Neural cell (in vitro differentiated cells): ENCODE data around the gene AGK. TPM values are rescaled to one million over a fixed set of nuclear protein-coding genes. Genes with fewer than 3 reads are reported as not detected.

ENCODE experiments used
- H2AFZ ChIP-seq: fragments of 200-600, 300-800 bp; sonication (generic), shearing (Covaris generic); 2 replicates; pipeline ENCODE4 v1.6.0; 2014; ENCODE audit warnings: low read depth, mild to moderate bottlenecking, antibody characterized with exemption, low read length, moderate library complexity
- H3F3A ChIP-seq: fragments of 200-600 bp; shearing (Covaris generic); 2 replicates; pipeline ENCODE4 v1.6.1; 2016; ENCODE audit warnings: mild to moderate bottlenecking, moderate library complexity, mixed read lengths, antibody characterized with exemption, low read length; ENCODE audit not compliant: insufficient read depth, poor library complexity, severe bottlenecking
- H3K27ac ChIP-seq: fragments of 200-600, 300-800 bp; sonication (generic), shearing (Covaris generic); 2 replicates; pipeline ENCODE4 v1.5.1; 2014; ENCODE audit warnings: mild to moderate bottlenecking, low read length, moderate library complexity
- H3K27me3 ChIP-seq: fragments of 300-800, 200-600 bp; sonication (generic), shearing (Covaris generic); 2 replicates; pipeline ENCODE4 v1.6.0; 2014; ENCODE audit warnings: mild to moderate bottlenecking, low read depth, low read length, moderate library complexity; ENCODE audit not compliant: insufficient read depth
- H3K36me3 ChIP-seq: fragments of 300-800, 200-600 bp; sonication (generic), shearing (Covaris generic); 2 replicates; pipeline ENCODE4 v1.5.1; 2014; ENCODE audit warnings: mild to moderate bottlenecking, antibody characterized with exemption, low read length, moderate library complexity; ENCODE audit not compliant: insufficient read depth
- H3K4me2 ChIP-seq: fragments of 300-800, 200-600 bp; sonication (generic), shearing (Covaris generic); 2 replicates; pipeline ENCODE4 v1.6.0; 2014; ENCODE audit warnings: mild to moderate bottlenecking, low read length
- H3K4me3 ChIP-seq: fragments of 300-800, 200-600 bp; sonication (generic), shearing (Covaris generic); 2 replicates; pipeline ENCODE4 v1.5.1; 2014; ENCODE audit warnings: mild to moderate bottlenecking, low read length, moderate library complexity
- H3K79me2 ChIP-seq: fragments of 200-600 bp; shearing (Covaris generic); replicated peaks from 2 replicates; pipeline ENCODE4 v1.6.0; 2014; ENCODE audit warnings: mild to moderate bottlenecking, low read length, moderate library complexity; ENCODE audit not compliant: insufficient read depth
- H3K9ac ChIP-seq: fragments of 300-800, 200-600 bp; sonication (generic), shearing (Covaris generic); 2 replicates; pipeline ENCODE4 v1.6.1; 2016; ENCODE audit warnings: mild to moderate bottlenecking, low read length, mixed read lengths
- H3K9me2 ChIP-seq: fragments of 200-600 bp; shearing (Covaris generic); 2 replicates; pipeline ENCODE4 v1.6.1; 2016; ENCODE audit warnings: mild to moderate bottlenecking, low read length, mixed read lengths; ENCODE audit not compliant: insufficient read depth
- H3K9me3 ChIP-seq: fragments of 200-600, 300-800 bp; sonication (generic), shearing (Covaris generic); 2 replicates; pipeline ENCODE4 v1.6.1; 2016; ENCODE audit warnings: mild to moderate bottlenecking, mixed run types, low read length, moderate library complexity, mixed read lengths
- H4K20me1 ChIP-seq: fragments of 200-600 bp; shearing (Covaris generic); 2 replicates; pipeline ENCODE4 v1.6.1; 2016; ENCODE audit warnings: mild to moderate bottlenecking, mixed run types; ENCODE audit not compliant: insufficient read depth
- EP300 ChIP-seq: fragments of 450-650 bp; conservative IDR thresholded peaks from 2 replicates; pipeline ENCODE4 v1.6.1; 2014; ENCODE audit warnings: antibody characterized with exemption, mild to moderate bottlenecking, moderate library complexity; ENCODE audit not compliant: poor library complexity, severe bottlenecking
- EZH2 ChIP-seq: fragments of 200-600, 300-800 bp; shearing (Covaris generic), sonication (generic); IDR thresholded peaks from 2 replicates; pipeline ENCODE4 v1.6.1; 2014; ENCODE audit warnings: antibody characterized with exemption, low read length, borderline replicate concordance, mild to moderate bottlenecking; ENCODE audit not compliant: insufficient read depth, poor library complexity, severe bottlenecking
- MXI1 ChIP-seq: fragments of 450-650 bp; conservative IDR thresholded peaks from 2 replicates; pipeline ENCODE4 v1.6.1; 2014; ENCODE audit warnings: antibody characterized with exemption, mild to moderate bottlenecking; ENCODE audit not compliant: poor library complexity, severe bottlenecking
- POLR2AphosphoS5 ChIP-seq: IDR thresholded peaks from 2 replicates; pipeline ENCODE4 v1.6.1; 2012
- RAD21 ChIP-seq: fragments of 450-650 bp; conservative IDR thresholded peaks from 2 replicates; pipeline ENCODE4 v1.6.1; 2014; ENCODE audit warnings: antibody characterized with exemption, mild to moderate bottlenecking, moderate library complexity
- SMC3 ChIP-seq: fragments of 450-650 bp; conservative IDR thresholded peaks from 2 replicates; pipeline ENCODE4 v1.6.1; 2014; ENCODE audit warnings: antibody characterized with exemption, mild to moderate bottlenecking, moderate library complexity; ENCODE audit not compliant: poor library complexity
- TAF1 ChIP-seq: IDR thresholded peaks from 2 replicates; pipeline ENCODE4 v1.6.1; 2012; ENCODE audit warnings: low read depth
- polyA plus RNA-seq: library from polyadenylated mRNA; depleted of rRNA; stranded (reverse); fragments of >200 nt; gene quantifications from 2 replicates; pipeline ENCODE4 v1.2.3, GENCODE V29; 2014
- TF ChIP-seq, protein P1 (sequence below): IDR thresholded peaks from 2 replicates; pipeline ENCODE4 v1.6.1; 2012; ENCODE audit warnings: borderline replicate concordance
- TF ChIP-seq, protein P2 (sequence below): fragments of 450-650 bp; IDR thresholded peaks from 2 replicates; pipeline ENCODE4 v1.5.1; 2014; ENCODE audit warnings: antibody characterized with exemption, mild to moderate bottlenecking, moderate library complexity; ENCODE audit not compliant: poor library complexity, severe bottlenecking

Gene AGK
- polyA plus RNA-seq, 1 donor from 2014 or later: 59.8 TPM

DNA sequence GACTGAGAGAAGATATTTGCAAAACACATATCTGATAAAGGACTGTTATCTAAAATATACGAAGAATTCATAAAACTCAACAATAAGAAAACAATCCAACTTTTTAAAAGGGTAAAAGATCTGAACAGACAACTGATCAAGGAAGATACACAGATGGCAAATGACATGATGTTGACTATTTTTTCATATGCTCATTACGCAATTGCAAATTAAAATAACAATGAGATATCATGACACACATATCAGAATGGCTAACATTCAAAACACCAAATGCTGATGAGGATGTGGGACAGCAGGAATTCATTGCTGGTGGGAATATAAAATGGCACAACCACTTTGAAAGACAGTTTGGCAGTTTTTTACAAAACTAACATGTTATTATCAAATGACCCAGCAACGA is 141.9 kb downstream of the AGK start:
- Histone ChIP-seq H4K20me1 (no peaks in the 10 kb centered on the region), H3K79me2 (peaks cover 36% of the 10 kb centered on the region), H3F3A (no peaks in the 10 kb centered on the region)

DNA sequence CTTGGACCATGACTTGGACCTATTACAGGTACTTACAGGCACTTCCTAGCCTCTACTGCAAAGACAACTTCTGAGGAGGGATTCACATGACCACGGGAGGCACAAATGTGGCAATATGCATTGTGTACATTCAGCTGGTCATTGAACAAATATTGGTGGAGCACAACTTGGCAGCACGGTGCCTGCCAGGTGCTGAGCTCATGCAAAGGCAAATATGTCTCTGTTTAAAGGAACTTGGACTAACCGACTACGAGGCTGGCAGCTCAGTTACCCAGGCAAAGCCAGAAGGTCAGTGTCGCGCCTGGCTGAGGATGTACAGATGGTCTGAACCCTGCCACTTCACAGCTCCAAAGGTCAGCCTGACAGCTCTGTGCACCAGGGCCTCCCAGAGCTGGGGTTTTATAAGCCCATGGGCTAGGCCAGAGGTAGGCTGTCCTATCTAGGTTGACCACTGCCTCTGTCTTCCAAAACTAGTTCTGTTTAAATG is 144.6 kb downstream of the AGK start:
- no peak overlapping the region for H2AFZ ChIP-seq
- no peaks in the 10 kb centered on the region for H4K20me1 ChIP-seq
- no peaks in the 10 kb centered on the region for H3K9me2 ChIP-seq
- no peaks in the 10 kb centered on the region for H3K9me3 ChIP-seq
- no peak overlapping the region for H3K27ac ChIP-seq
- no peak overlapping the region for H3K4me3 ChIP-seq
- H3K27me3 ChIP-seq: no peaks in the 10 kb centered on the region
- TF ChIP-seq POLR2AphosphoS5: no peak
- TF ChIP-seq EP300: no peak
- TF ChIP-seq, protein P1, sequence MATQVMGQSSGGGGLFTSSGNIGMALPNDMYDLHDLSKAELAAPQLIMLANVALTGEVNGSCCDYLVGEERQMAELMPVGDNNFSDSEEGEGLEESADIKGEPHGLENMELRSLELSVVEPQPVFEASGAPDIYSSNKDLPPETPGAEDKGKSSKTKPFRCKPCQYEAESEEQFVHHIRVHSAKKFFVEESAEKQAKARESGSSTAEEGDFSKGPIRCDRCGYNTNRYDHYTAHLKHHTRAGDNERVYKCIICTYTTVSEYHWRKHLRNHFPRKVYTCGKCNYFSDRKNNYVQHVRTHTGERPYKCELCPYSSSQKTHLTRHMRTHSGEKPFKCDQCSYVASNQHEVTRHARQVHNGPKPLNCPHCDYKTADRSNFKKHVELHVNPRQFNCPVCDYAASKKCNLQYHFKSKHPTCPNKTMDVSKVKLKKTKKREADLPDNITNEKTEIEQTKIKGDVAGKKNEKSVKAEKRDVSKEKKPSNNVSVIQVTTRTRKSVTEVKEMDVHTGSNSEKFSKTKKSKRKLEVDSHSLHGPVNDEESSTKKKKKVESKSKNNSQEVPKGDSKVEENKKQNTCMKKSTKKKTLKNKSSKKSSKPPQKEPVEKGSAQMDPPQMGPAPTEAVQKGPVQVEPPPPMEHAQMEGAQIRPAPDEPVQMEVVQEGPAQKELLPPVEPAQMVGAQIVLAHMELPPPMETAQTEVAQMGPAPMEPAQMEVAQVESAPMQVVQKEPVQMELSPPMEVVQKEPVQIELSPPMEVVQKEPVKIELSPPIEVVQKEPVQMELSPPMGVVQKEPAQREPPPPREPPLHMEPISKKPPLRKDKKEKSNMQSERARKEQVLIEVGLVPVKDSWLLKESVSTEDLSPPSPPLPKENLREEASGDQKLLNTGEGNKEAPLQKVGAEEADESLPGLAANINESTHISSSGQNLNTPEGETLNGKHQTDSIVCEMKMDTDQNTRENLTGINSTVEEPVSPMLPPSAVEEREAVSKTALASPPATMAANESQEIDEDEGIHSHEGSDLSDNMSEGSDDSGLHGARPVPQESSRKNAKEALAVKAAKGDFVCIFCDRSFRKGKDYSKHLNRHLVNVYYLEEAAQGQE: no peak
- no peak for TF ChIP-seq MXI1
- no peak for TF ChIP-seq EZH2
- TF ChIP-seq RAD21: no peak
- no peak for TF ChIP-seq TAF1
- TF ChIP-seq, protein P2, sequence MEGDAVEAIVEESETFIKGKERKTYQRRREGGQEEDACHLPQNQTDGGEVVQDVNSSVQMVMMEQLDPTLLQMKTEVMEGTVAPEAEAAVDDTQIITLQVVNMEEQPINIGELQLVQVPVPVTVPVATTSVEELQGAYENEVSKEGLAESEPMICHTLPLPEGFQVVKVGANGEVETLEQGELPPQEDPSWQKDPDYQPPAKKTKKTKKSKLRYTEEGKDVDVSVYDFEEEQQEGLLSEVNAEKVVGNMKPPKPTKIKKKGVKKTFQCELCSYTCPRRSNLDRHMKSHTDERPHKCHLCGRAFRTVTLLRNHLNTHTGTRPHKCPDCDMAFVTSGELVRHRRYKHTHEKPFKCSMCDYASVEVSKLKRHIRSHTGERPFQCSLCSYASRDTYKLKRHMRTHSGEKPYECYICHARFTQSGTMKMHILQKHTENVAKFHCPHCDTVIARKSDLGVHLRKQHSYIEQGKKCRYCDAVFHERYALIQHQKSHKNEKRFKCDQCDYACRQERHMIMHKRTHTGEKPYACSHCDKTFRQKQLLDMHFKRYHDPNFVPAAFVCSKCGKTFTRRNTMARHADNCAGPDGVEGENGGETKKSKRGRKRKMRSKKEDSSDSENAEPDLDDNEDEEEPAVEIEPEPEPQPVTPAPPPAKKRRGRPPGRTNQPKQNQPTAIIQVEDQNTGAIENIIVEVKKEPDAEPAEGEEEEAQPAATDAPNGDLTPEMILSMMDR: no peak
- no peak for TF ChIP-seq SMC3
- H3F3A ChIP-seq: no peaks in the 10 kb centered on the region
- H3K36me3 ChIP-seq: no peaks in the 10 kb centered on the region
- no peak overlapping the region for H3K9ac ChIP-seq
- no peak overlapping the region for H3K4me2 ChIP-seq
- peaks cover 53% of the 10 kb centered on the region for H3K79me2 ChIP-seq

More for the DNA sequence above, 141.9 kb downstream of the AGK start:
- H3K9ac ChIP-seq: no peak overlapping the region
- H3K9me3 ChIP-seq: no peaks in the 10 kb centered on the region
- H3K36me3 ChIP-seq: no peaks in the 10 kb centered on the region
- no peaks in the 10 kb centered on the region for H3K27me3 ChIP-seq
- no peak overlapping the region for H2AFZ ChIP-seq
- H3K27ac ChIP-seq: no peak overlapping the region
- H3K4me3 ChIP-seq: no peak overlapping the region
- TF ChIP-seq POLR2AphosphoS5: no peak
- no peak for TF ChIP-seq RAD21
- no peak for TF ChIP-seq EZH2
- TF ChIP-seq, protein P2: no peak
- no peak for TF ChIP-seq TAF1
- TF ChIP-seq, protein P1: no peak
- TF ChIP-seq EP300: no peak
- no peak for TF ChIP-seq SMC3
- TF ChIP-seq MXI1: no peak
- H3K4me2 ChIP-seq: no peak overlapping the region
- H3K9me2 ChIP-seq: no peaks in the 10 kb centered on the region
